ELR (cell line): Measurements from ENCODE around the gene AHCYL1.
"Not testable (repeated sequence)": the region's sequence is repeated elsewhere in the genome, so short reads cannot be mapped to it uniquely, and the experiment has no call there.

Source experiments
- DNase-seq: peaks from one replicate; pipeline ENCODE4 v3.0.0-alpha.2; 2015; ENCODE audit warnings: low read depth

The AHCYL1 gene

DNA sequence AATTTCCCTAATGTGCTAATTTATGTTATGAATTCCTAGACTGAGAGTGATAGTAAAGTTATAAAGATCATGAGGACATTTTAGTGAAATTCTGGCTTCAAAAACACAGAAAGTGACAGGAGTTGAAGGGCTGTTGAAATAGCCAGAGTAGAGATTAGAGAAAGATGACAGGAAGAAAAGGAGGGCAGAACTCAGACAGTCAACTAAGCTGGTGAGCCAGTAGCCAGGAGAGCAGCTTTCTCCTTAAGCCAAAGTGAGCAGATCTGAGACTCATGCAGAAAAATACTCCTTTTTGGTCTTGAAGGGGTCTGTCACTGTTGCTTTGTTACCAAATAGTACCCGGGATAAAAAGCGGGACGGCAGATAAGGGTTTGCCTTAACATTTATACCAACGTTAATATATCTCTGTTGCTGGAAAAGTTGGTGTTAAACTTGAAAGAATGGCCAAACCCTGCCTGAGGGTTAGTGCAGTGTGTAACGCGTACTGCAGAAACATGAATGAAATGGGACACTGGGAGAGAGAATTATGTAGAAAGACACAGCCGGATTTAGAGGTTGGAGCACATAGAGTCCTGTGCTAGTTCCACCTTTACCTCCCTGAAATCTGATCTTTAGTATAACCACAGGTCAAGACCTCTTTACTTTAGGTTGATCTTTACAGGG is 12.8 kb downstream of the AHCYL1 start:
- DNase-seq = no peak

DNA sequence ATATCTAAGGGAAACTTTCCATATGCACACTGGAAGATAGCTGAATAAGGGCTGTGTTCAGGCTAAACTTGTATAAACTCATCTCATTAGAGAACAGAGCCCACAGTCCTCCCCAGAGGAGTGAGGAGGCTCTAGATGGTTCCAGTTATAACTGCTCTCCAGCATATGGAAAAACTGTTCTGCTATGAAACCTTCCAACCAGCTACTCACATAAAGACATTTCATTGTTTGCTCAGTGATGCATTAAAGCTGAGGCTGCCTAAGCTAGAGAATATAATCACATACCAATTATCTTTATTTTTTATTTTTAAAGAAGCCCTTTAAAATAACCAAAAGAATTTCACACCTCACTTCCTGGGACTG is 13.3 kb downstream of the AHCYL1 start:
- DNase-seq = no peak

DNA sequence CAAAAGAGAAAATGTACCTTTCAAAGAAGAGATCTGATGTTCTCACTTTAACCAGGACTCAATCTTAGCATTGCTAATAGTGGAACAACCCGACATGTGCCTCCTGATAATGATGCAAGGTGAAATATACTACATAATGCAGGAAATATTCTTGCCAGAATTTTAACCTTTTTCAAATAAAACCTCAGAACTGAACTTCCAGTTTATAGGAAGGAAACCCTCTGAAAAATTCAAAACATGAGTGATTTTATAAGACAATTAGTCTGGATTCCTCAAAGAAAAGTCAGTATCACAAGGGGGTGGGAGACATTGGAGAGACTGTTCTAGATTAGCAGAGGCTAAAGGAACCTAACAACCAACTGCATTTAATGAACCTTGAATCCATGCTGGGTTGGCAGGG is 18.1 kb downstream of the AHCYL1 start:
- DNase-seq = no peak

DNA sequence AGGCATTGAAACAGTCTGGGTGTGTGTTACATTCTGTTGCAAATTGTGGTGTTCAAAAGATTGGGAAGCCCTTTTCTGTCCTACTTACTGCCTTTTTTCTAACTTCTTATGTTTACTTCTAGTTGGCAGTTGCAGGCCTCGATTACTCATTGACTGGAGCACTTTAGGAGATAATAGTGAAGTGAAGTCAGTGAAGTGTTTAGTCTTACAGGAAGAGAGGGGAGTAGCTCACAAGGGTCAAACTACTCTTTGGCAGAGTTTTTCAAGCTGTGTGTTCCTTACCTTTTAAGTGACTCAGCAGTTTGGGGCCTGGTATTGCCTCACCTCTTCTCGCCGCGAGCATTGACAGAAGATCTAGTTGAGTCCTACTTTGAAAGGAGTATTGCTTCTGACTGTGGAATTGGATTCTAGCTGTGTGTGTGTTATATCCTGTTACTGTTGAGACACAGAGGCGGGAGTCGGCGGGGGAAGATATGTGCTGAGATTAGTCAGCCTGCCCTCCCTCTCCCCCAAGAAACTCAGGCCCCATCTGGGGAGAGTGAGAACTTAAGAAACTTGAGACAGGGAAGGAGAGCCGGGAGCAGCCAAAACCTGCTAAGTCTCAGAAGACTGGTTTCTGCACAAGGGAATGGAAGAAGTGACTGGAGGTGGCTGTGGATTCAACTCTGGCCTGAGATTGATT is 19.3 kb downstream of the AHCYL1 start:
- DNase-seq = peak; percentile 98

DNA sequence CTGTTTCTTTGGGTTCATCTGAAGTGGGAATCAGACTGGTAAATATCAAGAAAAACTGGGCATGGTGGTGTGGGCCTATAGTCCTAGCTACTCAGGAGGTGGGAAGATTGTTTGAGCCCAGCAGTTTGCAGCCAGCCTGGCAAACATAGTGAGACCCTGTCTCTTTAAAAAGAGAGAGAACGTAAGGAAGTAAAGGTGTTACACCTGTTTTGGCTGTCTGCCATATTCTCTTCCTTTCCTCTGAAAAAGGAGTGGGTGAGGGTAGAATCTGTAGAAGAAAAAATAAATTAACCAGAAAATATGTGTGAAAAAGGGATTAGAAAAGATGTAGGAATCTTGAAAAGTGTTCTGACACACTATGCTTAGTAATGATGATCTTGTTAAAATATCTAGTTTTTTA is 20.0 kb downstream of the AHCYL1 start:
- DNase-seq = no peak

DNA sequence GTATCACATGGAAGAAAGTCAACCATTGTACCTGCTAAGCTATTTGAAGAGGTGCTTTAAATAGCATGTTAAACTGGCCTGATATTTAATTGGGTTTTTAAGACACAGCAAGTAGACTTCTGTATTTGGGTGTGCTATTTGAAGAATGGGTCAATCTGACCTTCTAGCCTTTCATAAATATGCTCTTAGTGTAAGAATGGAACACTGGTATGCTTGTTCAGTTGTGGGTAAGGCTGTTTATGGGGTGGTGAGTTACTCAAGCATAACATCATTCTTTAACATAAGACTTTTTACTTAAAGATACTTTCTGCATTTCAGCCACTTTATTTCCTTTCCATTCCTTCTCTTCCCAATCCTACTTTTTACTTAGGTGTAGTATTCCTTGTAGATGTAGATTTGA is 21.4 kb downstream of the AHCYL1 start:
- peak; percentile 21 for DNase-seq

DNA sequence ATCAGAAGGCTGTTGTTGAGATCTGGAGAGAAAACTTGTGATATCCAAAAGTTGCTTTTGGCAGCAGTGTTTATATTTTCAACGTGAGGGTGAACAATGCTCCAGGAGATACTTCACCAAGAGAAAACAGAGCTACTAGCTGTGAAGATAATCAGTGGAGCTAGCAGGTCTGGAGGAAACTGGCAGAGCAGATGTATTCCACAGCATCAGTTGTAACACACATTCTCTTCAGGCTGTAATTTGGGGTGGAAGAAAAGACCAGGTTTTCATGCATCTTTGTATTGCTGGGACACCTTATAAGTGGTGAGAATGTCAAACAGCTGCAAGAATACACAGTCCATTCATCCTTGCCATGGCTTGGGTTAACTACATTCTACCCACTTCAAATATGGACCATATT is 22.0 kb downstream of the AHCYL1 start:
- DNase-seq = no peak

DNA sequence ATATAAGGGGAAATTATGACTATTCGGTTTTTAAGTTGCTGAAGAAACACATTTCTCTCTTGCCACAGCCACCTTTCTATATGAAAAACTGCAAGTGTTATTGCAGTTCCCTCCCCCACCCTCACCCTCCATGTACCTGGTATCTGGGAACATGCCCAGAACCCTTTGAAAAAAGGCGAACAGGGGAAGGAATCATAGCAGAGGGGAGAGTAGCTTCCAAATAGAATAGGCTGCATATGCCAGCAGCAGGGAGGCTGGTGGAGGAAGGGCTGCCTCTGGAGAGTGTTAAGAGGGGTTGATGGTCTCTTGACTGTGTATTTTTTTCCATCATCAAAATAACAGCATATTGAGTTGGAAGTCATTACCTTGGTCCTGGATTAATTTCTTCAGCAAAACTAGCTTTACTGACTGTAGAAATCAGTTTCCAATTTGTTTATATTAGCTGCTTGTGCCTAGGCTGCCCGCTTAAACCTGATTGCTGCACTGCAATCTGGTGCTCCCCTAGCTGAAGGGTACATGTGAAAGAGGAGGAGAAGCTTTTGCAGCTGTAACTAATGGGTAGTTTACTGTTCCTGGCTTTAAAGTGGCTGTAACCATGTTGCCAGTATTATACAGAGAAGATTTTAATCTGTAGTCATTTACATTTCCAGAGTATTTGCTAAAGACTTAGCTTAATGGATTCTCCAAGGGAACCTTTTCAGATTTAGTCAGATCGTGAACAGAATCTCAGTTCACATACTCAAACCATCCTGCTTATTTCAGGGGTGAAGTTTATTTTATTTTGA is 22.7 kb downstream of the AHCYL1 start:
- DNase-seq = no peak

DNA sequence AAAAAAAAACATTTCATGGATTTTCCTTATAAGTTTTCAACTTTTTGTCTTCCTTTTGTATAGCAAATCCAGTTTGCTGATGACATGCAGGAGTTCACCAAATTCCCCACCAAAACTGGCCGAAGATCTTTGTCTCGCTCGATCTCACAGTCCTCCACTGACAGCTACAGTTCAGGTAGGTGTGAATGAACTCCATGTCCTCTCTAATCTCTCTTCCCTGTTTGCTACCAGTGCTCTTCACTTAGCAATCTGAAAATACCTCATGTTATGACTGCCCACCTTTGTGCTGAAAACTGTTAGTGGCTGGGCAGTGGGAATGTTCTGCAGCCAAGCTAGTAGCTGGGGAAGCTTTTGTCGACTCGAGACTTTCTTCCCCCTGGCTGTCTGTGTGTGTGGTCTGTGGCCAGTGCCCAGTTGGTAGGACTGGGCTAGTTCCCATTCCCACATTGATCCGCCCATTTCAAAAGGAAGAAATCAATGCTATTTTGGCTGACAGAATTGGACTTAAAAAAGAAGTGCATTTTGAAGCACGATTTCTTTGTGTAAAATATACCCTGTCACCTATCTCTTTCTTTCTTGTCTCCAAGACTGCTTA is 24.5 kb downstream of the AHCYL1 start:
- no peak for DNase-seq

DNA sequence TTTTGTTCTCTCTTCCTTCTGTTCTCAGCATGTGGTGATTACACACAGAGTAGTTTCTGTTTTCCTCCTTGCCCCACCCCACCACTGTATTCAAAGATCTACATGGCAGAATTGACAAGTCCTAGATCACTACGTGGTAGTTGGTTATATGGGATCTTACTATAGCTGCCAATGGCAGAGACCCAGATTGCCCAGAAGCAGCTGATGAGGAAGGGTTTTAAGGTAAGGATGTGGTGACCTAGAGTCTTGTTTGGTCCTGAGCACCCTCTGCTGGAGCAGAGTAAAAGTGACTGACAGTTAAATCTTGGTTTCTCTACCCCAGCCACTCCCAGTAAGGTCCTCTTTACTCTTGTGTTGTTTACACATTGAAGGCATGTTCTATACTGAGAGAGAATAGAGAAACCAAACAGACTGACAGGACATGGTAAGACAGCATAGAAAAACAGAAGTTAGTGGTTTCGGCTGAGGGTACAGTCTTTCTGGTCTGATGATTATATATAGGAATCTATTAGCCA is 27.0 kb downstream of the AHCYL1 start:
- DNase-seq = peak; percentile 71

DNA sequence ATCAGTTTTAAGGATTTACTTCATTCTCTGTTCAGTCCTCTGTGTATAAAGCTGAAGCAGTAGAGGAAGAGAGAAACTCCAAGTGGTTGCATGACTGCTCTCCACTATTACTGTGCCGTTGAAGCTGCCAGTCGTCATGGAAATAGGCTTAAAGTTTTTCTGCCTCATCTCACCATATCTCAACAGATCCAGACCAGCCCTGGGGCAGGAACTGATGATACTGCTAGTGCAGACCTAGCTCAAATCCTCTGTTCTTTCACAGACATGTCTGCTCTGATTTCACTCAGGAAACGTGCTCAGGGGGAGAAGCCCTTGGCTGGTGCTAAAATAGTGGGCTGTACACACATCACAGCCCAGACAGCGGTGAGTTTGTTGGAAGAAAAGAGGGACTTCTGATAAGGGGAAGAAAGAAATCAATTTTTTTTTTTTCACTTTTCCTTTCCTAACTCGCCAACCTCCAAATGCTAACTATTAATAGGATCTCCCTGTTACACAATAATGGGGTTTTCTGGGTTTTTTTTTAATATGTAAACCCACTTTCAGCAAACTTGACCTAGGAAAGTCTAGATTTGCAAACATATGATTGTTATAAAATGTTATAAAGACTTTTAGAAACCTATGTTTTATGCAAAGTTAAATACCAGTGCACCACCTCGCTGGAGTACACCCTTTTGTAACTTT is 27.7 kb downstream of the AHCYL1 start:
- no peak for DNase-seq

DNA sequence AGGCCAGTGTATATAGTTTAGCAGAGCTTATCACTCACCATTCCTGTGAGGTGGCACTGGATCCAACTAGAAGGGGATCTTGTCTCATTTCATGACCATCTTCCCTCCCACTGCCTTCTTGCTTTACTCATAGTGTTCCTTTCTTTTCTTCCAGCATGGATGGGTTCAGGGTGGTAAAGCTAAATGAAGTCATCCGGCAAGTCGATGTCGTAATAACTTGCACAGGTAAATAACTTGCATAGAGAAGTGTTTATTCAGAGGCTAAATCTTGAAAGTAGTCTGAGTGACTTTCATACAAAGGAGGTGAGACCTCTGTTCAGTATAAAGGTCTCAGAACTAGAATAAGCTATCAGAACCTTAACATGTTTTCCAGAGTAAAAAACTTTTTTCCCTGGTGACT is 33.2 kb downstream of the AHCYL1 start:
- DNase-seq = no peak

DNA sequence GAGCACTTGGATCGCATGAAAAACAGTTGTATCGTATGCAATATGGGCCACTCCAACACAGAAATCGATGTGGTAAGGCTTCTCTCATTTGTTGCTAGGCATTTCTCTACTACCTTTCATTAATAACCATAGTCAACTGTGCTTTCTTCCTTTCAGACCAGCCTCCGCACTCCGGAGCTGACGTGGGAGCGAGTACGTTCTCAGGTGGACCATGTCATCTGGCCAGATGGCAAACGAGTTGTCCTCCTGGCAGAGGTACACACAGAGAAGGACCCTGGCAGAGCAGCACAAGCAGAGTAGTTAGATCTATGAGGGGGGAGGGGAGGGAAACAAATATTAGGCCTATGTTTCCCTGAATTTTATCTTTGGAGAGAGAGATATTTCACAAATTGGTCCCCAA is 33.8 kb downstream of the AHCYL1 start:
- DNase-seq = no peak

DNA sequence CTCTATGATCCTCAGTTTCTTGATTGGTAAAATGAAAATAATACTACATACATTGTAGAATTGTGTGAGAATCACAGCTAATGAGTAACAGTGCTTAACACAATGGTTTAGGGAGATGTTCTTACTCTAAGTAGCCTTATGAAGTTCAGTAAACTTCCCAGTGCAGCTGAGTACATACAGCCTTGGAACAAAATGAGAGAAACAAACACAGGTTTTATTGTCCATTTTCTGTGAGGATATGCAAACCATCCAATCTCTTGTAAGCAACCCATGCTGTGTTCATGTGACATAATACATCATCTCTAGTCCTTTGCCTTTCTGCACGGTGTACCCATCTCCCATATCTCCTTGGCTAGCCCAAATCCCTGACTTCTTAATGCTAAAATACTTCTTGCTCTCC is 35.2 kb downstream of the AHCYL1 start:
- no peak for DNase-seq

DNA sequence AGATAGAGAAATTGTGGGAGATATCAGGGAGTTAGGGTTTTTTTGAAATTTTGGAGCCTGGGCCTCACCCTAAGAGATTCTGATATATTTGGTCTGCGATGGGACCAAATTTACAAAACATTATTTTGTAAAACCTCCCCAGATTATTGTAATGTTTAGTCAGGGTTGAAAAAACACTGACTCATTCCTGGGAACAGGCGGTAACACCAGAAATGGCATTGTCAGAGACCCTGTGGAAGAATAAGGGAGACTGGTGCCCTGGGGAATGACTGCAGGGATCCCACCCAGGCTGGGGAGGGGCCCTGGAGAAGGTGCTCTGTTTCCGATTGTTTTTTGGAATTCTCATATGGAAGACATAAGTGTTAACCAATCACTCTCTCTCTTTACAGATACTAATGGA is 36.7 kb downstream of the AHCYL1 start:
- no peak for DNase-seq

DNA sequence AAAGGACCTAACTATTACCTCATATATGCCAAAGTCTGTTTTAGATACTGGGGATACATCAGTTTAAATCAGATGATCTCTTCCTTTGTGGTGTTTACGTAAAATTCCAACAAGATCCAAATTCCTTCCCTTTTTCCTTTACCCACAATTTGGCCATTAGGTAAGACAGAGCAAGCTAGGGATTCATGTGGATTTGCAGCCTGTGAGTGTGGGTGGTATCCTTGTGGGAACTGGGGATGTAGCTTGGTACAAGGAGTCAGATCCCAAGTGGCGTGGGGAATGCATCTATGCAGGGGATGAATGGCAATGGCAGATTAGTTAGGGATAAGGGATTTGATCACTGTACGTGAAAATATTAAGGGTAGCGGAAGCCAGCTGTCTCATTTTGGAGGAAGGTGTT is 40.0 kb downstream of the AHCYL1 start:
- no peak for DNase-seq

DNA sequence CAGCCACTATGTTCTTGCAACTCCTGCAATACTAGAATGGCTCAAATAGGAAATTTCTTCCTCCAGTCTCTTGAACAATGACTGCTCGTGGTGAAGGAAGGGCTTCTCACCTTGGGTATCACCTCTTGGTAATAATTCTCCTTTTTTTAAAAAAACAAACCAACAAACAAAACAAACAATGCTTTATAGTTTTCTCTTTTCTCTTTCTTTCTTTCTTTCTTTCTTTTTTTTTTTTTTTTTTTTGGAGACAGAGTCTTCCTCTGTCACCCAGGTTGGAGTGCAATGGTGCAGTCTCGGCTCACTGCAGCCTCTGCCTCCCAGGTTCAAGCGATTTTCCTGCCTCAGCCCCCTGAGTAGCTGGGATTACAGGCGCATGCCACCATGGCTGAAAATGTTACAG is 46.1 kb downstream of the AHCYL1 start:
- not testable (repeated sequence) for DNase-seq

DNA sequence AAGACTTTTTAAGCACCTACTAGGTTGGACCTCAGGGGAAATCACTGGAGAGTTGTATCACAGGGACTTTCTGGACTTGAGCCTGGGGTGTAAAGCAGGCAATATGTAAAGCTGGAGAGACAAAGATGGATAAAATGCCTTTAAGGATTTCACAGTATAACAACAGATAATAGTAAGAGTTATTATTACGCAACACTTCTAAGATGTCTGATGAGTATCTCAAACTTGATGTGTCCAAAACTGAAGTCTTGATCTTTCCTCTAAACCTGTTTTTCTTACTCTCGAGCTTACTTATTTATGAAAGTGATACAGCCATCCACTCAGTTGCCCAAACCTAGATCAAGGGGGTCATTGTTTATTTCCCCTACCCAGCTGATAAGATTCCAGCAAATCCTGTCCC is 47.8 kb downstream of the AHCYL1 start:
- no peak for DNase-seq

DNA sequence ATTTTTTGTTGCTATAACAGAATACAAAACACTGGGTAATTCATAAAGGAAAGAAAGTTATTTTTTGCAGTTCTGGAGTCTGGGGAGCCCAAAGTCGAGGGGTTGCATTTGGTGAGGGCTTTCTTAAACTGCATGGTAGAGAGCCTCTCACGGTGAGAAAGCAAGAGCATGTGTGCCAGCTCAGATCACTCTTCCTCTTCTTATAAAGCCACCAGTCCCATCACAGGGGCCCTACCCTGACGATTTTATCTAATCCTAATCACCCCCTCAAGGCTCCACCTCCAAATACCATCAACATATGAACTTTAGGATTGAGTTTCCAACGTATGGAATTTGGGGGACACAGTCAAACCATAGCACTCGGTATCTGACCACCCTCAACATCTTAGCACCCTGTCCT is 48.9 kb downstream of the AHCYL1 start:
- DNase-seq = no peak

DNA sequence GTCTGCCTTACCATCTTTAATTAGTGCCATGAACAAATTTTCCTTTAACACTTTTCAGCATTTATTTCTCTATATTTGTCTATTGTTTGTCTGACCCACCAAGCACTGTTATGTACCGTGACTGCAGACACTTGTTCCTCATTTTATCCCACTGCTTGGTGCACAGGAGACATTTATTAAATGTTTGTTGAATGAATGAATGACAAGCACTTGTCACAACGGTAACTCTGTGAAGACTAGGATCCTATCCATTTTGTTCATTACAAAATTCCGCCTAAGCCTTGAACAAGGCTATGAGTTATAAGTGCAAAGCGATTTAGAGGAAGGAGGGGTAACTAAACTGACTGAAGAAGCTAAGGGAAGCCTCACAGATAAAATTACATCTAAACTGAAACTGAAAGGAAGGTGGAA is 49.5 kb downstream of the AHCYL1 start:
- DNase-seq = no peak

DNA sequence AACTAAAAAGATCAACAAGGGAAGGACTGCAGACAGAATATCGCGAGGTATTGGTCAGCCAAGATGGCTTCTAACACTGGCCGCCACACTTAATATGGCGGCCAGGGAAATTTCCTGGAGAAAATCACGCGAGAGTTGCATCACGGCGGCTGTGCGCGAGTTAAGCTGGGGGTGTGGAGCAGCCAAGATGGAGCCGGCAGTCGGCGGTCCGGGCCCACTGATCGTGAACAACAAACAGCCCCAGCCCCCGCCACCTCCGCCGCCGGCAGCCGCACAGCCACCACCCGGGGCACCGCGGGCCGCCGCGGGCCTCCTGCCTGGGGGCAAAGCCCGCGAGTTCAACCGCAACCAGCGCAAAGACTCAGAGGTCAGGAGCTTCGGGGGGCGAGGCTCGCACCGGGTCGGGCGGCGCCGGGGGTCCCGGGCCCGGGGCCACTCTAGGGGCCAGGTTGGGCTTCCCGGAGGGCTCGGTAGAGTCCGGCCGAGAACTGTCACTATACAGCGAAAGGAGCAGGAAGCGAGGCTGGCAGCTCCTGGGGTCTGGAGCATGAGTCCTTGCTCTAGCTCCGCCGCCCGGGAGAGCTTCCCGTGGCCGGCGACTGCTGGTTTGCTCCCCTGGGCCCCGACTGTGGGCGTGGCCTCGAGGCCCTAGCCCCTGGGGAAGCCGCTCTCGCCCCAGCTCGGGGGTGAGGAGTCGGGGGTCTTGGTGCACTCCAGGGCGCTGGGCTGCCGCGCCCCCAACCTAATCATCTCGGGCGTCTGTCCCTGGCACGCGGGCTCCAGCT is 50.1 kb downstream of the AHCYL1 start, which contains the start of gene STRIP1:
Gene STRIP1 (plus strand): TSS at position 174 of the 785 bp plus-strand sequence. CDS start 14 bp downstream, at position 188.
- peak; percentile 97 for DNase-seq
